ENCODE data around the gene KRT83. TPM values are rescaled to one million over a fixed set of nuclear protein-coding genes. Genes with fewer than 3 reads are reported as not detected.

The KRT83 gene
- total and polyA plus RNA-seq, 5 donors: not detected

DNA sequence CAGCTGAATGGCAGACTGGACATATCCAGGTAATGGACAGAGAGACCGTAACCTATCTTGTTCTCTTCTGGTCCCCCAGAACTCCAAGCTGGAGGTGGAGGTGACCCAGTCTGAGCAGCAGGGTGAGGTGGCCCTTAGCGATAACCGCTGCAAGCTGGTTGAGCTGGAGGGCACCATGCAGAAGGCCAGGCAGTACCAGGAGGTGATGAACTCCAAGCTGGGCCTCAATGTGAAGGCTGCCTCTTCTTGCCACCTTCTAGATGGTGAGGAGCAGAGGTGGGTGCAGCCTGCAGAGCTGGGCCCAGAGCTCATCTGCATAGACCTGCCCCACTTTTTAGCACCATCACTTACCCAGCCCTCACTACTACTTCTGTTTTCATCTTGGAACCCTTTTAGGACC, 53.9 kb downstream of the KRT83 start:
- 98% methylated on average over 3 of the region's 3 CpGs for WGBS
- Histone ChIP-seq H3K27me3 (ENCODE audit: control insufficient read depth, insufficient read depth) (no peaks in the 10 kb centered on the region), H3K27ac (ENCODE audit: low read length) (no peak overlapping the region), H3K4me3 (ENCODE audit: low read length) (no peak overlapping the region), H3K9me3 (ENCODE audit: control insufficient read depth, low read length) (no peaks in the 10 kb centered on the region), H3K4me1 (ENCODE audit: control insufficient read depth, insufficient read depth, low read length) (no peaks in the 10 kb centered on the region)
- ATAC-seq (peak in 1 of 2 donors; percentile 13), DNase-seq (no peak)
- intact Hi-C loops (cut with DNase I): no loop called here

DNA sequence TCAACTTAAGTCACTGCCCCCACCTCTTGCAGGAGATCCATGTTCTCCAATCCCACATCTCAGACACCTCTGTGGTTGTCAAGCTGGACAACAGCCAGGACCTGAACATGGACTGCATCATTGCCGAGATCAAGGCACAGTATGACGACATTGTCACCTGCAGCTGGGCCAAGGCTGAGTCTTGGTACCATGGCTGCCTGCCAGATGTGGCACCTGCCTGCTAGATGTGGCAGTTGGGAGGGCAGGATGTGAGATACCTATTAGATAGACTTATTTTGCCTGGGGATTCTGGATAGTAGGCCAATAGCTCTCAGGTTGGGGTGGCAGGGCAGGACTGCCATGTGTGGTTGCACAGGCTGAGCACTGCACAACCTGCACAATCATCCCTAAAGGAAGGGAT, 54.7 kb downstream of the KRT83 start:
- H3K4me1 ChIP-seq (ENCODE audit: control insufficient read depth, insufficient read depth, low read length): no peaks in the 10 kb centered on the region
- 76% methylated on average over 2 of the region's 2 CpGs for WGBS
- H3K27me3 ChIP-seq (ENCODE audit: control insufficient read depth, insufficient read depth): no peaks in the 10 kb centered on the region
- intact Hi-C loops (cut with DNase I): no loop called here
- H3K9me3 ChIP-seq (ENCODE audit: control insufficient read depth, low read length): no peaks in the 10 kb centered on the region
- no peak overlapping the region for H3K27ac ChIP-seq (ENCODE audit: low read length)
- ATAC-seq (peak in 1 of 2 donors; percentile 18), DNase-seq (peak in 1 of 3 donors; percentile 30)
- H3K4me3 ChIP-seq (ENCODE audit: low read length): no peak overlapping the region

DNA sequence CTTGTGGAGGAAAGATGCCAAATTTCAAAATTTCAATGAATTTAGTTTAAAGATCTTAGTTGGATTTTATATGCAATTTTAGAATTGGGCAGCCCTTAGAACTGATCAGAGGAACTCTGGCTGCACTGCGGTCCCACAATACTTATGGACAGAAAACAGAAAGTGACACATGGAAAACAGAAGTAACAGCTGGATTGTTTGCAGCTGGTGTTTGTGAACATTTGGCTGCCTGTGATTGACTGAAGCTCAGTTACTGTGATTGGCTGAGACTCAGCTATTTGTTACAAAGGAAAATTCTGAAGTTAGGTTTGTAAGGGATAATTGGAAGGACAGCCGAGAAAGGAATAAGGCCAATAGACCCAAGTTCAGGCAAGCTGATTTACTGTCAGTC, 56.8 kb downstream of the KRT83 start:
- Histone ChIP-seq H3K4me3 (ENCODE audit: low read length) (no peak overlapping the region), H3K9me3 (ENCODE audit: control insufficient read depth, low read length) (peaks cover under 1% of the 10 kb centered on the region), H3K4me1 (ENCODE audit: control insufficient read depth, insufficient read depth, low read length) (no peaks in the 10 kb centered on the region), H3K27me3 (ENCODE audit: control insufficient read depth, insufficient read depth) (no peaks in the 10 kb centered on the region), H3K27ac (ENCODE audit: low read length) (no peak overlapping the region)
- intact Hi-C loops (cut with DNase I): no loop called here
- WGBS: 61% methylated on average over 2 of the region's 2 CpGs
- DNase-seq (no peak), ATAC-seq (no peak)

Other genes starting within 250 kb of the KRT83 start
- under 1 TPM in 3 of 4 donors, not detected in 1; 0.31 to 0.95 (median 0.44) TPM for gene SMIM41, start 241.7 kb downstream of the KRT83 start, total RNA-seq
- gene SMIM41, start 241.7 kb downstream of the KRT83 start, polyA plus RNA-seq: 0.61 TPM
- gene KRT80, start 129.4 kb downstream of the KRT83 start, total RNA-seq: under 1 TPM in 1 of 4 donors, not detected in 3; 0.06 TPM
- 0.05 TPM for gene KRT80, start 129.4 kb downstream of the KRT83 start, polyA plus RNA-seq
- 1 to 10 TPM in 2 of 4 donors, under 1 TPM in 1, not detected in 1; 0.94 to 3.0 (median 1.1) TPM for gene KRT7, start 88.2 kb downstream of the KRT83 start, total RNA-seq
- gene KRT7, start 88.2 kb downstream of the KRT83 start, polyA plus RNA-seq: 0.16 TPM
- not detected for gene KRT86, start 46.8 kb downstream of the KRT83 start, total RNA-seq
- not detected for gene KRT86, start 46.8 kb downstream of the KRT83 start, polyA plus RNA-seq
- not detected for gene KRT81, start 29.9 kb downstream of the KRT83 start, total RNA-seq
- gene KRT81, start 29.9 kb downstream of the KRT83 start, polyA plus RNA-seq: not detected
- not detected for gene KRT85, start 46.1 kb upstream of the KRT83 start, total RNA-seq
- gene KRT85, start 46.1 kb upstream of the KRT83 start, polyA plus RNA-seq: not detected
- not detected for gene KRT84, start 64.3 kb upstream of the KRT83 start, total RNA-seq
- gene KRT84, start 64.3 kb upstream of the KRT83 start, polyA plus RNA-seq: not detected
- not detected for gene KRT82, start 84.9 kb upstream of the KRT83 start, total RNA-seq
- not detected for gene KRT82, start 84.9 kb upstream of the KRT83 start, polyA plus RNA-seq
- gene KRT75, start 113.0 kb upstream of the KRT83 start, total RNA-seq: not detected
- 0.07 TPM for gene KRT75, start 113.0 kb upstream of the KRT83 start, polyA plus RNA-seq
- not detected for gene KRT6B, start 130.7 kb upstream of the KRT83 start, total RNA-seq
- not detected for gene KRT6B, start 130.7 kb upstream of the KRT83 start, polyA plus RNA-seq
- not detected for gene KRT6C, start 152.4 kb upstream of the KRT83 start, total RNA-seq
- not detected for gene KRT6C, start 152.4 kb upstream of the KRT83 start, polyA plus RNA-seq
- gene KRT6A, start 171.9 kb upstream of the KRT83 start, total RNA-seq: not detected
- gene KRT6A, start 171.9 kb upstream of the KRT83 start, polyA plus RNA-seq: not detected
- gene KRT5, start 199.0 kb upstream of the KRT83 start, total RNA-seq: not detected
- 0.07 TPM for gene KRT5, start 199.0 kb upstream of the KRT83 start, polyA plus RNA-seq
- gene KRT71, start 231.7 kb upstream of the KRT83 start, total RNA-seq: not detected
- not detected for gene KRT71, start 231.7 kb upstream of the KRT83 start, polyA plus RNA-seq

Data from right cardiac atrium (tissue), 5 donors.